HepG2 (cell line): ENCODE data around the gene TRAPPC12. TPM values are rescaled to one million over a fixed set of nuclear protein-coding genes. Genes with fewer than 3 reads are reported as not detected.

Experiments used
- AGO1 ChIP-seq: fragments of 200-400 bp; formaldehyde crosslinking; IDR thresholded peaks from 2 replicates; pipeline ENCODE4 v1.6.1; 2017; ENCODE audit warnings: mild to moderate bottlenecking, low read depth, low read length, moderate library complexity; ENCODE audit not compliant: poor library complexity, severe bottlenecking
- ELK4 ChIP-seq: sonication (generic); formaldehyde crosslinking; IDR thresholded peaks from 2 replicates; pipeline ENCODE4 v1.9.0; 2021; ENCODE audit warnings: missing genetic modification reagents, borderline replicate concordance
- FOXP4 ChIP-seq: sonication (generic); formaldehyde crosslinking; IDR thresholded peaks from 2 replicates; pipeline ENCODE4 v1.4.0; 2020; ENCODE audit warnings: missing genetic modification reagents
- GZF1 ChIP-seq: sonication (generic); formaldehyde crosslinking; IDR thresholded peaks from 2 replicates; pipeline ENCODE4 v1.5.1; 2020; ENCODE audit warnings: mild to moderate bottlenecking, missing genetic modification reagents
- HMG20B ChIP-seq: conservative IDR thresholded peaks from 2 replicates; pipeline ENCODE4 v1.6.1; 2016; ENCODE audit warnings: missing genetic modification reagents, missing compliant biosample characterization
- HNRNPUL1 ChIP-seq: fragments of 200-400 bp; formaldehyde crosslinking; IDR thresholded peaks from 2 replicates; pipeline ENCODE4 v1.6.1; 2017; ENCODE audit warnings: low read depth, mild to moderate bottlenecking, low read length, moderate library complexity
- IKZF1 ChIP-seq: fragments of 450-650 bp; IDR thresholded peaks from 2 replicates; pipeline ENCODE4 v1.7.1; 2016
- ISX ChIP-seq: sonication (generic); formaldehyde crosslinking; conservative IDR thresholded peaks from 2 replicates; pipeline ENCODE4 v1.5.0; 2020; ENCODE audit warnings: missing genetic modification reagents
- NFYB ChIP-seq: sonication (generic); formaldehyde crosslinking; IDR thresholded peaks from 2 replicates; pipeline ENCODE4 v1.4.0; 2020; ENCODE audit warnings: missing genetic modification reagents
- PCBP1 ChIP-seq: fragments of 200-400 bp; formaldehyde crosslinking; IDR thresholded peaks from 2 replicates; pipeline ENCODE4 v1.6.1; 2017; ENCODE audit warnings: mild to moderate bottlenecking, low read depth, low read length, borderline replicate concordance
- PRMT3 ChIP-seq: sonication (generic); formaldehyde crosslinking; IDR thresholded peaks from 2 replicates; pipeline ENCODE4 v1.8.1; 2022; ENCODE audit warnings: low read depth, mild to moderate bottlenecking, moderate library complexity, missing genetic modification reagents, borderline replicate concordance
- UBTF ChIP-seq: sonication (generic); formaldehyde crosslinking; IDR thresholded peaks from 2 replicates; pipeline ENCODE4 v1.4.0; 2020; ENCODE audit warnings: mild to moderate bottlenecking, missing genetic modification reagents
- ZHX1 ChIP-seq: sonication (generic); formaldehyde crosslinking; IDR thresholded peaks from 2 replicates; pipeline ENCODE4 v1.8.1; 2022; ENCODE audit warnings: low read depth, mild to moderate bottlenecking, missing genetic modification reagents
- ZNF362 ChIP-seq: sonication (generic); formaldehyde crosslinking; IDR thresholded peaks from 2 replicates; pipeline ENCODE4 v1.4.0; 2020; ENCODE audit warnings: missing genetic modification reagents, mild to moderate bottlenecking, borderline replicate concordance
- ZUFSP ChIP-seq: sonication (generic); formaldehyde crosslinking; IDR thresholded peaks from 2 replicates; pipeline ENCODE4 v1.9.0; 2021; ENCODE audit warnings: missing genetic modification reagents, mild to moderate bottlenecking, borderline replicate concordance
- polyA plus RNA-seq, 8 experiments: library from polyadenylated mRNA; depleted of rRNA in 3 of 8; stranded (reverse) in 7 of 8; unstranded in 1 of 8; fragments of >200 nt; fragmentation: Illumina TruSeq in 4 of 8; extraction: Trizol in 4 of 8; gene quantifications; 2 replicates each; pipeline versions ENCODE4 v1.2.1 to v1.2.3, GENCODE V29; 2011 to 2016; ENCODE audit warnings: low read depth in 4 of 8, missing spikeins in 1 of 8, mixed read lengths in 1 of 8; ENCODE audit not compliant: insufficient read depth in 1 of 8
- total RNA-seq, 5 experiments: library from RNA; depleted of rRNA; stranded (reverse); fragments of >200 nt; fragmentation: Illumina TruSeq; extraction: Trizol; gene quantifications; 2 replicates each; pipeline ENCODE4 v1.2.3, GENCODE V29; 2016; ENCODE audit warnings: low read depth in 1 of 5

The TRAPPC12 gene
- total and polyA plus RNA-seq, 2 of the 13 experiments (the other 11 are each of a cell fraction or from before 2014, with no cell fraction given), result 46.4 to 97.7 TPM

GRCh38 chr2:3379647-3380534 lies at the start of gene TRAPPC12 (continued):
- TF ChIP-seq FOXP4 (peak; percentile 75), NFYB (CRISPR knock-in tag) (no peak; the same call in 1 of the 2 replicates), HNRNPUL1 (no peak; the same call in 1 of the 2 replicates), GZF1 (CRISPR knock-in tag) (peak; percentile 89; the same call in 1 of the 2 replicates), PCBP1 (peak; percentile 95; the same call in 1 of the 2 replicates), ELK4 (peak; percentile 85; the same call in 1 of the 2 replicates), ISX (0 out of 2 replicates have a peak, but pooled peaks have one; percentile 88), PRMT3 (peak; percentile 96), IKZF1 (no peak), AGO1 (peak; percentile 90), HMG20B (CRISPR knock-in tag) (0 out of 2 replicates have a peak, but pooled peaks have one; percentile 10), ZHX1 (CRISPR knock-in tag) (no peak; the same call in 1 of the 2 replicates), ZUFSP (CRISPR knock-in tag) (no peak), UBTF (CRISPR knock-in tag) (peak; percentile 99), ZNF362 (peak; percentile 66; the same call in 1 of the 2 replicates)
